ENCODE measurements around the gene LCORL. TPM values are rescaled to one million over a fixed set of nuclear protein-coding genes. Genes with fewer than 3 reads are reported as not detected.

Gene LCORL
- total RNA-seq, 1 experiment from 2014 or later = 14.1 TPM

DNA sequence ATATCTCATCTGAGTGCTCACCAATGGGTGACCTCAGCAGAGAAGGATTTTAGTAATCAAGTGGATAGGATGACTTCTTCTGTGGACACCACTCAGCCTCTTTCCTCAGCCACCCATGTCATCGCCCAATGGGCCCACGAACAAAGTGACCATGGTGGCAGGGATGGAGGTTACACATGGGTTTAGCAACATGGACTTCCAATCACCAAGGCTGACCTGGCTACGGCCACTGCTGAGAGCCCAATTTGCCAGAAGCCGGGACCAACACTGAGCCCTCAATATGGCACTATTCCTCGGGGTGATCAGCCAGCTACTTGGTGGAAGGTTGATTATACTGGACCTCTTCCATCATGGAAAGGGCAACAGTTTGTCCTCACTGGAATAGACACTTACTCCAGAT lies 97.4 kb downstream of the LCORL start:
- Mint-ChIP-seq H3K4me1 (ENCODE audit: insufficient read depth, unreplicated experiment) (no peaks in the 10 kb centered on the region), H3K27ac (ENCODE audit: low read depth, unreplicated experiment) (no peak overlapping the region), H3K4me3 (ENCODE audit: unreplicated experiment) (no peak overlapping the region), H3K36me3 (ENCODE audit: insufficient read depth, unreplicated experiment) (peaks cover 8% of the 10 kb centered on the region), H3K9me3 (ENCODE audit: unreplicated experiment) (no peaks in the 10 kb centered on the region), H3K27me3 (ENCODE audit: insufficient read depth, unreplicated experiment) (no peaks in the 10 kb centered on the region)
- BruUV-seq (replicated peaks) = no TSS peak
- ChIA-PET CTCF (no interaction called here), POLR2A (interaction anchor here (0.6 kb wide), 1 partner anchor 9 kb away, joined by 4 read pairs; no protein-coding TSS in a partner anchor)
- intact Hi-C loops (cut with micrococcal nuclease) = no loop called here
- no peak for DNase-seq (ENCODE audit: unreplicated experiment)
- TF ChIP-seq, protein P1, sequence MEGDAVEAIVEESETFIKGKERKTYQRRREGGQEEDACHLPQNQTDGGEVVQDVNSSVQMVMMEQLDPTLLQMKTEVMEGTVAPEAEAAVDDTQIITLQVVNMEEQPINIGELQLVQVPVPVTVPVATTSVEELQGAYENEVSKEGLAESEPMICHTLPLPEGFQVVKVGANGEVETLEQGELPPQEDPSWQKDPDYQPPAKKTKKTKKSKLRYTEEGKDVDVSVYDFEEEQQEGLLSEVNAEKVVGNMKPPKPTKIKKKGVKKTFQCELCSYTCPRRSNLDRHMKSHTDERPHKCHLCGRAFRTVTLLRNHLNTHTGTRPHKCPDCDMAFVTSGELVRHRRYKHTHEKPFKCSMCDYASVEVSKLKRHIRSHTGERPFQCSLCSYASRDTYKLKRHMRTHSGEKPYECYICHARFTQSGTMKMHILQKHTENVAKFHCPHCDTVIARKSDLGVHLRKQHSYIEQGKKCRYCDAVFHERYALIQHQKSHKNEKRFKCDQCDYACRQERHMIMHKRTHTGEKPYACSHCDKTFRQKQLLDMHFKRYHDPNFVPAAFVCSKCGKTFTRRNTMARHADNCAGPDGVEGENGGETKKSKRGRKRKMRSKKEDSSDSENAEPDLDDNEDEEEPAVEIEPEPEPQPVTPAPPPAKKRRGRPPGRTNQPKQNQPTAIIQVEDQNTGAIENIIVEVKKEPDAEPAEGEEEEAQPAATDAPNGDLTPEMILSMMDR (IDR thresholded peaks at IDR 0.05; ENCODE audit: unreplicated experiment) = no peak

DNA sequence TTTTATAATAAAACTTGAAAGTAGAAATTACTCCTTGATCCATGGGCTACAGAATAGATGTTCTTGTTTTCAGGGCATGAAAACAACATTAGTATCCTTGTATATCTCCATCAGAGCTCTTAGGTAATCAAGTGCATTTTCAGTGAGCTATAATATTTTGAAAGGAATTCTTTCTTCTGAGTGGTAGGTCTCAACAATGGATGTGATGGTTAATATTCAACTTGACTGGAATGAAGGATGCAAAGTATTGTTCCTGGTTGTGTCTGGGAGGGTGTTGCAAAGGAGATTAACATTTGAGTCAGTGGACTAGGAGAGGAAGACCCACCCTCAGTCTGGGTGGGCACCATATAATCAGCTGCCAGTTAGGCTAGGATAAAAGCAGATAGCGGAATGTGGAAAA lies 100.1 kb downstream of the LCORL start:
- Mint-ChIP-seq H3K9me3 (ENCODE audit: unreplicated experiment) (no peaks in the 10 kb centered on the region), H3K36me3 (ENCODE audit: insufficient read depth, unreplicated experiment) (peaks cover 14% of the 10 kb centered on the region), H3K27me3 (ENCODE audit: insufficient read depth, unreplicated experiment) (no peaks in the 10 kb centered on the region), H3K4me1 (ENCODE audit: insufficient read depth, unreplicated experiment) (no peaks in the 10 kb centered on the region), H3K4me3 (ENCODE audit: unreplicated experiment) (no peak overlapping the region), H3K27ac (ENCODE audit: low read depth, unreplicated experiment) (no peak overlapping the region)
- no TSS peak for BruUV-seq (replicated peaks)
- ChIA-PET POLR2A (no interaction called here), CTCF (no interaction called here)
- no peak for DNase-seq (ENCODE audit: unreplicated experiment)
- intact Hi-C loops (cut with micrococcal nuclease) = no loop called here
- TF ChIP-seq, protein P1 (IDR thresholded peaks at IDR 0.05; ENCODE audit: unreplicated experiment) = no peak

DNA sequence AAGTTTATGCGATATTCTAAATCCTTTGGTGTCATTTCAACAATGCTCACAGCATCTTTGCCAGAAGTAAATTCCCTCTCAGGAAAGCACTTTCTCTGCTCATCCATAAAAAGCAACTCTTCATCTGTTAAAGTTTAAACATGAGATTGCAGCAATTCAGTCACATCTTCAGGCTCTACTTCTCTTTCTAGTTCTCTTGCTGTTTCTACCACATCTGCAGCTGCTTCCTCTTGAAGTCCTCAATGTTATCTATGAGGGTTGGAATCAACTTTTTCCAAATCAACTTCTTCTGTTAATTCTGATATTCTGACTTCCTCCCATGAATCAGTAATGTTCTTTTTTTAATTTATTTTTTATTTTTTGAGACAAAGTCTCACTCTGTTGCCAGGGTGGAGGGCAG lies 100.9 kb downstream of the LCORL start:
- H3K36me3 Mint-ChIP-seq (ENCODE audit: insufficient read depth, unreplicated experiment) = peaks cover 14% of the 10 kb centered on the region
- no peak for DNase-seq (ENCODE audit: unreplicated experiment)
- no TSS peak for BruUV-seq (replicated peaks)
- ChIA-PET POLR2A (no interaction called here), CTCF (no interaction called here)
- TF ChIP-seq, protein P1 (IDR thresholded peaks at IDR 0.05; ENCODE audit: unreplicated experiment) = no peak
- no peak overlapping the region for H3K4me3 Mint-ChIP-seq (ENCODE audit: unreplicated experiment)
- no peaks in the 10 kb centered on the region for H3K9me3 Mint-ChIP-seq (ENCODE audit: unreplicated experiment)
- intact Hi-C loops (cut with micrococcal nuclease) = no loop called here
- no peak overlapping the region for H3K27ac Mint-ChIP-seq (ENCODE audit: low read depth, unreplicated experiment)
- H3K27me3 Mint-ChIP-seq (ENCODE audit: insufficient read depth, unreplicated experiment) = no peaks in the 10 kb centered on the region
- no peaks in the 10 kb centered on the region for H3K4me1 Mint-ChIP-seq (ENCODE audit: insufficient read depth, unreplicated experiment)

DNA sequence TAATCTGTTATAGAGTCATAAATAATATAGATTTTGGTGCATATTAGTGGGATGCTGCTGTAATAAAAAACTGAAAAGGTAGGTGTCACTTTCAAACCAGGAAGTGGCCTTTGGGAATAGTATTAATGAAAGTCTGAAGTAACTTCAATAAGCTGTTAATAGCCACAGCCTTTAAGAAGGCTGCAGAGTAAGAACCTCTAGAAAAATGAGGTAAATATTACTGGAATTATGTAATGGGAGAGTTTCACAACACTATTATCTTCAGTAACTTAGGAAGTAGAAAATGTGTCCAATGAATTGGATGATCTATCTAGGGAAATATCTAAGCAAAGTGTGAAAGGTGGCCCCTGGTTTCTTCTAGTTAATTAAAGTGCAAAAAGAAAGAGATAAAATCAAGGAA lies 106.1 kb downstream of the LCORL start:
- no TSS peak for BruUV-seq (replicated peaks)
- intact Hi-C loops (cut with micrococcal nuclease) = no loop called here
- CTCF ChIA-PET = interaction anchor here (1.0 kb wide), 1 partner anchor 10 kb away, joined by 3 read pairs; no protein-coding TSS in a partner anchor
- Mint-ChIP-seq H3K27me3 (ENCODE audit: insufficient read depth, unreplicated experiment) (no peaks in the 10 kb centered on the region), H3K4me1 (ENCODE audit: insufficient read depth, unreplicated experiment) (no peaks in the 10 kb centered on the region), H3K9me3 (ENCODE audit: unreplicated experiment) (no peaks in the 10 kb centered on the region), H3K4me3 (ENCODE audit: unreplicated experiment) (no peak overlapping the region), H3K27ac (ENCODE audit: low read depth, unreplicated experiment) (no peak overlapping the region), H3K36me3 (ENCODE audit: insufficient read depth, unreplicated experiment) (peaks cover 14% of the 10 kb centered on the region)
- no peak for DNase-seq (ENCODE audit: unreplicated experiment)
- TF ChIP-seq, protein P1 (IDR thresholded peaks at IDR 0.05; ENCODE audit: unreplicated experiment) = no peak
- POLR2A ChIA-PET = interaction anchor here (0.6 to 1.0 kb wide), 3 partner anchors 9 to 441 kb away, joined by 3 to 4 read pairs (median 3); no protein-coding TSS in a partner anchor

Data from MCF 10A (cell line).